Measurements from ENCODE around the gene EFCAB12. TPM values are rescaled to one million over a fixed set of nuclear protein-coding genes. Genes with fewer than 3 reads are reported as not detected.
A peak's percentile ranks its signal among the peaks of the same experiment; 100 is the strongest.

EFCAB12 gene
- total and polyA plus RNA-seq, 2 of the 13 experiments (the other 11 are each of a cell fraction or from before 2014, with no cell fraction given): 0.31 to 2.4 TPM

- TF ChIP-seq ZNF10 (CRISPR knock-in tag; IDR thresholded peaks at IDR 0.05; ENCODE audit: borderline replicate concordance, low read depth): no peak
- peak; percentile 81; the same call in 1 of the 2 replicates for TF ChIP-seq ZNF350 (CRISPR knock-in tag; IDR thresholded peaks at IDR 0.05; ENCODE audit: borderline replicate concordance, low read depth)
- peak; percentile 47; the same call in 1 of the 2 replicates for TF ChIP-seq MEIS1 (CRISPR knock-in tag; IDR thresholded peaks at IDR 0.05; ENCODE audit: borderline replicate concordance)
- peak; percentile 91; the same call in 1 of the 2 replicates for TF ChIP-seq THAP9 (CRISPR knock-in tag; IDR thresholded peaks at IDR 0.05; ENCODE audit: borderline replicate concordance)
- TF ChIP-seq STAT6 (CRISPR knock-in tag; IDR thresholded peaks at IDR 0.05; ENCODE audit: borderline replicate concordance): peak; percentile 58; the same call in 1 of the 2 replicates
- peak; percentile 48; the same call in 1 of the 2 replicates for TF ChIP-seq TOE1 (CRISPR knock-in tag; IDR thresholded peaks at IDR 0.05)
- no peak for TF ChIP-seq MZF1 (CRISPR knock-in tag; IDR thresholded peaks at IDR 0.05; ENCODE audit: borderline replicate concordance)
- peak; percentile 71; the same call in 1 of the 2 replicates for TF ChIP-seq ZNF691 (CRISPR knock-in tag; IDR thresholded peaks at IDR 0.05; ENCODE audit: borderline replicate concordance, low read depth)
- peak; percentile 74 for TF ChIP-seq THAP11 (CRISPR knock-in tag; IDR thresholded peaks at IDR 0.05)
- peak; percentile 88 for TF ChIP-seq HNRNPLL (IDR thresholded peaks at IDR 0.05; ENCODE audit: low read depth, low read length, poor library complexity, severe bottlenecking)
- peak; percentile 75 for TF ChIP-seq CREB1 (IDR thresholded peaks at IDR 0.05)
- peak; percentile 76 for TF ChIP-seq CREB1 (CRISPR knock-in tag; IDR thresholded peaks at IDR 0.05)
- peak; percentile 70; the same call in 1 of the 2 replicates for TF ChIP-seq ZNF230 (CRISPR knock-in tag; IDR thresholded peaks at IDR 0.05)
- TF ChIP-seq ZNF615 (CRISPR knock-in tag; IDR thresholded peaks at IDR 0.05; ENCODE audit: borderline replicate concordance): no peak
- peak; percentile 70 for TF ChIP-seq KDM2A (CRISPR knock-in tag; IDR thresholded peaks at IDR 0.05; ENCODE audit: borderline replicate concordance, low read depth)
- TF ChIP-seq RXRB (CRISPR knock-in tag; IDR thresholded peaks at IDR 0.05; ENCODE audit: borderline replicate concordance): peak; percentile 12; the same call in 1 of the 2 replicates
- TF ChIP-seq NR2F2 (IDR thresholded peaks at IDR 0.05; ENCODE audit: borderline replicate concordance, low read depth): no peak
- TF ChIP-seq ZNF766 (CRISPR knock-in tag; IDR thresholded peaks at IDR 0.05; ENCODE audit: borderline replicate concordance): peak; percentile 20; the same call in 1 of the 2 replicates
- peak; percentile 84 for TF ChIP-seq ZMYM4 (CRISPR knock-in tag; IDR thresholded peaks at IDR 0.05)
- TF ChIP-seq ZNF670 (CRISPR knock-in tag; IDR thresholded peaks at IDR 0.05; ENCODE audit: borderline replicate concordance): no peak
- TF ChIP-seq EEA1 (CRISPR knock-in tag; IDR thresholded peaks at IDR 0.05; ENCODE audit: borderline replicate concordance): peak; percentile 59; the same call in 1 of the 2 replicates
- TF ChIP-seq HOXA9 (CRISPR knock-in tag; IDR thresholded peaks at IDR 0.05; ENCODE audit: borderline replicate concordance): peak; percentile 58; the same call in 1 of the 2 replicates
These were observed 11.6 kb upstream of the EFCAB12 start, which contains the start of the genes IFT122 and MBD4 (continued) for GRCh38 chr3:129439817-129440617.

Measured in HepG2 (cell line).